ENCODE measurements around the gene TTC22.

TTC22 gene

GRCh38 chr1:54833121-54833520 is 32.0 kb upstream of the TTC22 start:
- DNase-seq: no peak

- DNase-seq: no peak
Observed at GRCh38 chr1:54826226-54826816, 25.2 kb upstream of the TTC22 start.

GRCh38 chr1:54825696-54826095 is 24.6 kb upstream of the TTC22 start:
- DNase-seq: no peak

GRCh38 chr1:54823670-54824069 is 22.5 kb upstream of the TTC22 start:
- DNase-seq: no peak

GRCh38 chr1:54819733-54820132 is 18.6 kb upstream of the TTC22 start:
- DNase-seq: no peak

GRCh38 chr1:54819195-54819536 is 18.0 kb upstream of the TTC22 start:
- no peak for DNase-seq

- DNase-seq: no peak
Observed at GRCh38 chr1:54818461-54819194, 17.5 kb upstream of the TTC22 start.

GRCh38 chr1:54816951-54817350 is 15.8 kb upstream of the TTC22 start:
- no peak for DNase-seq

- DNase-seq: no peak
Observed at GRCh38 chr1:54816130-54816529, 15.0 kb upstream of the TTC22 start.

GRCh38 chr1:54815086-54815876 is 14.2 kb upstream of the TTC22 start:
- no peak for DNase-seq

- no peak for DNase-seq
Observed at GRCh38 chr1:54814571-54814970, 13.4 kb upstream of the TTC22 start.

- DNase-seq: no peak
Observed at GRCh38 chr1:54814126-54814498, 13.0 kb upstream of the TTC22 start.

GRCh38 chr1:54813485-54814125 is 12.5 kb upstream of the TTC22 start:
- no peak for DNase-seq

- DNase-seq: no peak
Observed at GRCh38 chr1:54812801-54813484, 11.8 kb upstream of the TTC22 start.

- DNase-seq: no peak
Observed at GRCh38 chr1:54811739-54812655, 10.9 kb upstream of the TTC22 start.

- no peak for DNase-seq
Observed at GRCh38 chr1:54811066-54811465, 9.9 kb upstream of the TTC22 start.

GRCh38 chr1:54810153-54810942 is 9.2 kb upstream of the TTC22 start:
- DNase-seq: peak; percentile 50

- DNase-seq: no peak
Observed at GRCh38 chr1:54809496-54810074, 8.5 kb upstream of the TTC22 start.

GRCh38 chr1:54808443-54809207 is 7.5 kb upstream of the TTC22 start:
- DNase-seq: no peak

- no peak for DNase-seq
Observed at GRCh38 chr1:54807756-54808155, 6.6 kb upstream of the TTC22 start.
